Esophagus muscularis mucosa (tissue), 4 donors: ENCODE measurements around the gene PGLYRP4. TPM values are rescaled to one million over a fixed set of nuclear protein-coding genes. Genes with fewer than 3 reads are reported as not detected.
"Not testable (repeated sequence)": the region's sequence is repeated elsewhere in the genome, so short reads cannot be mapped to it uniquely, and the experiment has no call there.

ENCODE experiments used
- DNase-seq: peaks from one replicate; pipeline ENCODE4 v3.0.0-alpha.2; 2017; ENCODE audit errors: extremely low spot score
- H3K27ac ChIP-seq, 4 donors: fragments of 200-600 bp; sonication (generic); replicated peaks in 1 of 4; 1 replicate in 3 of 4; 2 replicates in 1 of 4; pipeline ENCODE4 v1.5.1; 2016 to 2019; ENCODE audit warnings: mild to moderate bottlenecking in 1 of 4
- H3K27me3 ChIP-seq, 4 donors: fragments of 200-600 bp; sonication (generic); one replicate each; pipeline versions ENCODE4 v1.5.1 to v1.6.0; 2016 to 2019
- H3K36me3 ChIP-seq, 4 donors: fragments of 200-600 bp; sonication (generic); one replicate each; pipeline ENCODE4 v1.5.1; 2016 to 2019
- H3K4me1 ChIP-seq, 4 donors: fragments of 200-600 bp; sonication (generic); one replicate each; pipeline ENCODE4 v1.5.1; 2016 to 2019
- H3K4me3 ChIP-seq, 4 donors: fragments of 200-600 bp; sonication (generic); 1 replicate in 2 of 4; 2 replicates in 2 of 4; pipeline ENCODE4 v1.5.1; 2016 to 2019; ENCODE audit warnings: mild to moderate bottlenecking in 4 of 4, moderate library complexity in 1 of 4
- H3K9me3 ChIP-seq, 4 donors: fragments of 200-600 bp; sonication (generic); 1 replicate in 3 of 4; 2 replicates in 1 of 4; pipeline ENCODE4 v1.5.1; 2016 to 2019
- CTCF ChIP-seq, 3 experiments: fragments of 200-600 bp in 2 of 3; fragments of 450-650 bp in 1 of 3; sonication (generic) in 2 of 3; IDR thresholded peaks; one replicate each; pipeline ENCODE4 v1.5.1; 2017 to 2019; ENCODE audit warnings: antibody characterized with exemption in 3 of 3, mild to moderate bottlenecking in 2 of 3, moderate library complexity in 1 of 3
- EP300 ChIP-seq: sonication (generic); formaldehyde crosslinking; IDR thresholded peaks from one replicate; pipeline ENCODE4 v1.6.1; 2017; ENCODE audit warnings: antibody characterized with exemption
- POLR2A ChIP-seq: fragments of 450-650 bp; IDR thresholded peaks from one replicate; pipeline ENCODE4 v1.6.1; 2017; ENCODE audit warnings: antibody characterized with exemption, moderate library complexity, mild to moderate bottlenecking, low read depth
- POLR2AphosphoS5 ChIP-seq, 2 donors: sonication (generic); formaldehyde crosslinking; IDR thresholded peaks; one replicate each; pipeline ENCODE4 v1.6.1; 2017; ENCODE audit warnings: antibody characterized with exemption in 2 of 2
- WGBS: methylation state at CpG from one replicate; pipeline ENCODE4 v1.1.5; 2018; 5-methylcytosine and 5-hydroxymethylcytosine counted together
- intact Hi-C: fragments of 100-400 bp; cut with DNase I; formaldehyde crosslinking; loops from one replicate; pipeline ENCODE4 v1.15.1; 2023
- total RNA-seq, 4 donors: library from RNA; depleted of rRNA; stranded (reverse); fragments of >200 nt; gene quantifications; one replicate each; pipeline versions ENCODE4 v1.1.0 to v1.2.1, GENCODE V29; 2016

Gene PGLYRP4
- total RNA-seq, 4 donors from 2014 or later: not detected

GRCh38 chr1:153349363-153350320 is 1.0 kb upstream of the PGLYRP4 start:
- DNase-seq: peak; percentile 87
- H3K27me3 ChIP-seq: peaks cover 0 to 79% (median 4%) of the 10 kb centered on the region in 4 donors
- no peak overlapping the region for H3K4me3 ChIP-seq
- 58% methylated on average over 17 of the region's 17 CpGs for whole genome bisulfite sequencing
- H3K36me3 ChIP-seq: no peaks in the 10 kb centered on the region
- intact Hi-C loops: no loop called here
- no peaks in the 10 kb centered on the region for H3K9me3 ChIP-seq
- H3K27ac ChIP-seq: no peak overlapping the region
- H3K4me1 ChIP-seq: no peaks in the 10 kb centered on the region
- TF ChIP-seq POLR2AphosphoS5 (IDR thresholded peaks at IDR 0.05) (no peak), EP300 (no peak), POLR2A (no peak), CTCF (IDR thresholded peaks at IDR 0.05) (no peak)

- TF ChIP-seq EP300: no peak
- no peak for TF ChIP-seq POLR2A
- TF ChIP-seq CTCF (IDR thresholded peaks at IDR 0.05): no peak
- no peak for TF ChIP-seq POLR2AphosphoS5 (IDR thresholded peaks at IDR 0.05)
- H3K36me3 ChIP-seq: no peaks in the 10 kb centered on the region
- peak; percentile 87 for DNase-seq
- H3K4me3 ChIP-seq: no peak overlapping the region
- intact Hi-C loops: no loop called here
- peaks cover 0 to 82% (median 4%) of the 10 kb centered on the region in 4 donors for H3K27me3 ChIP-seq
- H3K9me3 ChIP-seq: no peaks in the 10 kb centered on the region
- WGBS: 60% methylated on average over 5 of the region's 7 CpGs
- no peak overlapping the region for H3K27ac ChIP-seq
- no peaks in the 10 kb centered on the region for H3K4me1 ChIP-seq
Measured at GRCh38 chr1:153347856-153348255, 785 bp downstream of the PGLYRP4 start.

- H3K4me1 ChIP-seq, H3K27ac ChIP-seq, intact Hi-C loops, H3K4me3 ChIP-seq, H3K9me3 ChIP-seq, H3K36me3 ChIP-seq: not testable (repeated sequence)
- peaks cover 0 to 76% (median 4%) of the 10 kb centered on the region in 4 donors for H3K27me3 ChIP-seq
- DNase-seq: peak; percentile 80
- 63% methylated on average over 14 of the region's 14 CpGs for WGBS
Measured at GRCh38 chr1:153347049-153347448, 1.6 kb downstream of the PGLYRP4 start.

GRCh38 chr1:153346077-153346723 is 2.4 kb downstream of the PGLYRP4 start:
- intact Hi-C loops: no loop called here
- no peak overlapping the region for H3K27ac ChIP-seq
- H3K4me3 ChIP-seq: no peak overlapping the region
- H3K27me3 ChIP-seq: peaks cover 0 to 72% (median 4%) of the 10 kb centered on the region in 4 donors
- H3K9me3 ChIP-seq: no peaks in the 10 kb centered on the region
- H3K4me1 ChIP-seq: no peaks in the 10 kb centered on the region
- no peak for DNase-seq
- WGBS: 69% methylated on average over 6 of the region's 6 CpGs
- H3K36me3 ChIP-seq: no peaks in the 10 kb centered on the region
- TF ChIP-seq POLR2A (no peak), CTCF (IDR thresholded peaks at IDR 0.05) (no peak), EP300 (no peak), POLR2AphosphoS5 (IDR thresholded peaks at IDR 0.05) (no peak)
